Measurements from ENCODE around the gene KRTAP10-6. TPM values are rescaled to one million over a fixed set of nuclear protein-coding genes. Genes with fewer than 3 reads are reported as not detected.
"Not testable (repeated sequence)": the region's sequence is repeated elsewhere in the genome, so short reads cannot be mapped to it uniquely, and the experiment has no call there.

Gene KRTAP10-6
- polyA plus RNA-seq, 4 donors, result not detected

GRCh38 chr21:44632067-44632466 lies 39.8 kb upstream of the KRTAP10-6 start:
- H3K4me1 ChIP-seq (ENCODE audit: control insufficient read depth in 3 of 3, insufficient read depth in 2 of 3, low read depth in 1 of 3, low read length in 2 of 3), result no peaks in the 10 kb centered on the region
- 76 to 91% (median 82%) methylated on average over 1 of the region's 1 CpG for WGBS, 3 donors
- DNase-seq (no peak), FAIRE-seq (no peak)
- H3K9me3 ChIP-seq (ENCODE audit: control insufficient read depth in 2 of 2, insufficient read depth in 1 of 2, low read depth in 1 of 2, low read length in 1 of 2), result peaks cover 0 to 12% of the 10 kb centered on the region in 2 donors
- no peaks in the 10 kb centered on the region for H3K36me3 ChIP-seq (ENCODE audit: control insufficient read depth in 3 of 3, insufficient read depth in 2 of 3, low read depth in 1 of 3, low read length in 3 of 3)
- H3K4me3 ChIP-seq (ENCODE audit: low read depth in 1 of 3, low read length in 3 of 3), result no peak overlapping the region
- H3K27ac ChIP-seq (ENCODE audit: low read depth in 1 of 3, low read length in 2 of 3), result no peak overlapping the region
- H3K27me3 ChIP-seq (ENCODE audit: control insufficient read depth in 3 of 3, insufficient read depth in 3 of 3, low read length in 3 of 3), result no peaks in the 10 kb centered on the region

- FAIRE-seq, result no peak
- 56 to 90% (median 62%) methylated on average over 2 of the region's 2 CpGs for WGBS, 3 donors
- H3K9me3 ChIP-seq (ENCODE audit: control insufficient read depth in 2 of 2, insufficient read depth in 1 of 2, low read depth in 1 of 2, low read length in 1 of 2), result peaks cover 0 to 12% of the 10 kb centered on the region in 2 donors
Observed at GRCh38 chr21:44630440-44630839, 38.1 kb upstream of the KRTAP10-6 start.

GRCh38 chr21:44628707-44629391 lies 36.5 kb upstream of the KRTAP10-6 start:
- DNase-seq, result no peak
- H3K4me1 ChIP-seq (ENCODE audit: control insufficient read depth in 3 of 3, insufficient read depth in 2 of 3, low read depth in 1 of 3, low read length in 2 of 3), result no peaks in the 10 kb centered on the region
- H3K9me3 ChIP-seq (ENCODE audit: control insufficient read depth in 2 of 2, insufficient read depth in 1 of 2, low read depth in 1 of 2, low read length in 1 of 2), result peaks cover 0 to 12% of the 10 kb centered on the region in 2 donors
- FAIRE-seq, result no peak
- H3K27ac ChIP-seq (ENCODE audit: low read depth in 1 of 3, low read length in 2 of 3), result no peak overlapping the region
- 72 to 89% (median 80%) methylated on average over 18 of the region's 18 CpGs for WGBS, 3 donors
- no peak overlapping the region for H3K4me3 ChIP-seq (ENCODE audit: low read depth in 1 of 3, low read length in 3 of 3)
- no peaks in the 10 kb centered on the region for H3K36me3 ChIP-seq (ENCODE audit: control insufficient read depth in 3 of 3, insufficient read depth in 2 of 3, low read depth in 1 of 3, low read length in 3 of 3)
- H3K27me3 ChIP-seq (ENCODE audit: control insufficient read depth in 3 of 3, insufficient read depth in 3 of 3, low read length in 3 of 3), result no peaks in the 10 kb centered on the region

More at GRCh38 chr21:44630440-44630839, 38.1 kb upstream of the KRTAP10-6 start:
- peak in 1 of 2 donors; percentile 5 for DNase-seq
- Histone ChIP-seq H3K27ac (ENCODE audit: low read depth in 1 of 3, low read length in 2 of 3) (no peak overlapping the region), H3K36me3 (ENCODE audit: control insufficient read depth in 3 of 3, insufficient read depth in 2 of 3, low read depth in 1 of 3, low read length in 3 of 3) (no peaks in the 10 kb centered on the region), H3K27me3 (ENCODE audit: control insufficient read depth in 3 of 3, insufficient read depth in 3 of 3, low read length in 3 of 3) (no peaks in the 10 kb centered on the region), H3K4me3 (ENCODE audit: low read depth in 1 of 3, low read length in 3 of 3) (no peak overlapping the region), H3K4me1 (ENCODE audit: control insufficient read depth in 3 of 3, insufficient read depth in 2 of 3, low read depth in 1 of 3, low read length in 2 of 3) (no peaks in the 10 kb centered on the region)

GRCh38 chr21:44627831-44628233 lies 35.5 kb upstream of the KRTAP10-6 start:
- not testable (repeated sequence) for H3K27me3 ChIP-seq (ENCODE audit: control insufficient read depth in 3 of 3, insufficient read depth in 3 of 3, low read length in 3 of 3); H3K4me3 ChIP-seq (ENCODE audit: low read depth in 1 of 3, low read length in 3 of 3); FAIRE-seq; H3K36me3 ChIP-seq (ENCODE audit: control insufficient read depth in 3 of 3, insufficient read depth in 2 of 3, low read depth in 1 of 3, low read length in 3 of 3); H3K27ac ChIP-seq (ENCODE audit: low read depth in 1 of 3, low read length in 2 of 3); DNase-seq; H3K4me1 ChIP-seq (ENCODE audit: control insufficient read depth in 3 of 3, insufficient read depth in 2 of 3, low read depth in 1 of 3, low read length in 2 of 3)
- peaks cover 0 to 15% of the 10 kb centered on the region in 2 donors for H3K9me3 ChIP-seq (ENCODE audit: control insufficient read depth in 2 of 2, insufficient read depth in 1 of 2, low read depth in 1 of 2, low read length in 1 of 2)
- 42 to 53% (median 45%) methylated on average over 10 to 15 of the region's 15 CpGs for WGBS, 3 donors

GRCh38 chr21:44627181-44627822 lies 35.0 kb upstream of the KRTAP10-6 start:
- WGBS, 3 donors, result 77 to 82% (median 78%) methylated on average over 13 to 19 of the region's 20 CpGs

GRCh38 chr21:44626673-44627143 lies 34.4 kb upstream of the KRTAP10-6 start, which contains the start of gene KRTAP10-9:
KRTAP10-9 (plus strand) TSS chr21:44627093; CDS start chr21:44627172, 79 bp downstream.
- 48 to 59% (median 56%) methylated on average over 7 of the region's 7 CpGs for WGBS, 3 donors
- FAIRE-seq, result no peak

More at GRCh38 chr21:44627181-44627822, 35.0 kb upstream of the KRTAP10-6 start:
- H3K4me3 ChIP-seq (ENCODE audit: low read depth in 1 of 3, low read length in 3 of 3); H3K4me1 ChIP-seq (ENCODE audit: control insufficient read depth in 3 of 3, insufficient read depth in 2 of 3, low read depth in 1 of 3, low read length in 2 of 3); H3K36me3 ChIP-seq (ENCODE audit: control insufficient read depth in 3 of 3, insufficient read depth in 2 of 3, low read depth in 1 of 3, low read length in 3 of 3); FAIRE-seq; DNase-seq; H3K27me3 ChIP-seq (ENCODE audit: control insufficient read depth in 3 of 3, insufficient read depth in 3 of 3, low read length in 3 of 3); H3K27ac ChIP-seq (ENCODE audit: low read depth in 1 of 3, low read length in 2 of 3): not testable (repeated sequence)
- H3K9me3 ChIP-seq (ENCODE audit: control insufficient read depth in 2 of 2, insufficient read depth in 1 of 2, low read depth in 1 of 2, low read length in 1 of 2), result peaks cover 0 to 17% of the 10 kb centered on the region in 2 donors

GRCh38 chr21:44626262-44626661 lies 34.0 kb upstream of the KRTAP10-6 start:
- FAIRE-seq (no peak), DNase-seq (no peak)
- Histone ChIP-seq H3K9me3 (ENCODE audit: control insufficient read depth in 2 of 2, insufficient read depth in 1 of 2, low read depth in 1 of 2, low read length in 1 of 2) (peaks cover 0 to 12% of the 10 kb centered on the region in 2 donors), H3K4me3 (ENCODE audit: low read depth in 1 of 3, low read length in 3 of 3) (no peak overlapping the region), H3K36me3 (ENCODE audit: control insufficient read depth in 3 of 3, insufficient read depth in 2 of 3, low read depth in 1 of 3, low read length in 3 of 3) (no peaks in the 10 kb centered on the region), H3K27me3 (ENCODE audit: control insufficient read depth in 3 of 3, insufficient read depth in 3 of 3, low read length in 3 of 3) (no peaks in the 10 kb centered on the region), H3K4me1 (ENCODE audit: control insufficient read depth in 3 of 3, insufficient read depth in 2 of 3, low read depth in 1 of 3, low read length in 2 of 3) (no peaks in the 10 kb centered on the region), H3K27ac (ENCODE audit: low read depth in 1 of 3, low read length in 2 of 3) (no peak overlapping the region)
- WGBS, 3 donors, result 58 to 66% (median 62%) methylated on average over 10 of the region's 10 CpGs

More at GRCh38 chr21:44626673-44627143, 34.4 kb upstream of the KRTAP10-6 start, which contains the start of gene KRTAP10-9:
- no peak within 1 kb of the TSS for H3K27ac ChIP-seq (ENCODE audit: low read depth in 1 of 3, low read length in 2 of 3)
- peaks cover 0 to 16% of the 10 kb centered on the region in 2 donors for H3K9me3 ChIP-seq (ENCODE audit: control insufficient read depth in 2 of 2, insufficient read depth in 1 of 2, low read depth in 1 of 2, low read length in 1 of 2)
- H3K36me3 ChIP-seq (ENCODE audit: control insufficient read depth in 3 of 3, insufficient read depth in 2 of 3, low read depth in 1 of 3, low read length in 3 of 3), result no peaks in the 10 kb centered on the region
- H3K27me3 ChIP-seq (ENCODE audit: control insufficient read depth in 3 of 3, insufficient read depth in 3 of 3, low read length in 3 of 3), result no peaks in the 10 kb centered on the region
- no peak for DNase-seq
- no peak within 1 kb of the TSS for H3K4me3 ChIP-seq (ENCODE audit: low read depth in 1 of 3, low read length in 3 of 3)
- no peaks in the 10 kb centered on the region for H3K4me1 ChIP-seq (ENCODE audit: control insufficient read depth in 3 of 3, insufficient read depth in 2 of 3, low read depth in 1 of 3, low read length in 2 of 3)

- Histone ChIP-seq H3K27me3 (ENCODE audit: control insufficient read depth in 3 of 3, insufficient read depth in 3 of 3, low read length in 3 of 3) (no peaks in the 10 kb centered on the region), H3K27ac (ENCODE audit: low read depth in 1 of 3, low read length in 2 of 3) (no peak overlapping the region), H3K36me3 (ENCODE audit: control insufficient read depth in 3 of 3, insufficient read depth in 2 of 3, low read depth in 1 of 3, low read length in 3 of 3) (no peaks in the 10 kb centered on the region), H3K9me3 (ENCODE audit: control insufficient read depth in 2 of 2, insufficient read depth in 1 of 2, low read depth in 1 of 2, low read length in 1 of 2) (peaks cover 0 to 12% of the 10 kb centered on the region in 2 donors), H3K4me3 (ENCODE audit: low read depth in 1 of 3, low read length in 3 of 3) (no peak overlapping the region), H3K4me1 (ENCODE audit: control insufficient read depth in 3 of 3, insufficient read depth in 2 of 3, low read depth in 1 of 3, low read length in 2 of 3) (no peaks in the 10 kb centered on the region)
- FAIRE-seq (no peak), DNase-seq (no peak)
- WGBS, 3 donors, result 80 to 91% (median 84%) methylated on average over 7 of the region's 7 CpGs
Observed at GRCh38 chr21:44625756-44626155, 33.5 kb upstream of the KRTAP10-6 start.

All from small intestine (tissue), 7 donors.